ENCODE measurements around the gene YOD1.
A peak's percentile ranks its signal among the peaks of the same experiment; 100 is the strongest.
"Not testable (repeated sequence)": the region's sequence is repeated elsewhere in the genome, so short reads cannot be mapped to it uniquely, and the experiment has no call there.

YOD1 gene

DNA sequence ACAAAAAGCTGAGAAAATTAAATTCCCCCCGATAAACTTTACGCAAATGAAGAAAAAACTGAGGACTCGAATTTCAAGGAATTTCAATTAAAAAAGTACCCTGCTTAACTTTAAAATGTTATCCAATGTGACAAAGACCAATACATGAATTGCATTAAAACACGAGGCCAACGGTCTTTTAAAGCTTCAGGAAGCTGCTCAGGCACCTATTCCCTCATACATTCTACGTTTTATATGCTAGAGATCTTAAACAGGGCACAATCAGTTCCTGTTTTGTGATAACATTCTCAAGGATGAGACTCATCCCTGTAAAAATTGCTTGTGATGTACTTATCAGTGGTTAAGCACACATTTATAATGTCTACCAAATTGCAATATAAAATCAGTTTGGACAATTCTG, 3.0 kb downstream of the YOD1 start:
- DNase-seq = no peak

DNA sequence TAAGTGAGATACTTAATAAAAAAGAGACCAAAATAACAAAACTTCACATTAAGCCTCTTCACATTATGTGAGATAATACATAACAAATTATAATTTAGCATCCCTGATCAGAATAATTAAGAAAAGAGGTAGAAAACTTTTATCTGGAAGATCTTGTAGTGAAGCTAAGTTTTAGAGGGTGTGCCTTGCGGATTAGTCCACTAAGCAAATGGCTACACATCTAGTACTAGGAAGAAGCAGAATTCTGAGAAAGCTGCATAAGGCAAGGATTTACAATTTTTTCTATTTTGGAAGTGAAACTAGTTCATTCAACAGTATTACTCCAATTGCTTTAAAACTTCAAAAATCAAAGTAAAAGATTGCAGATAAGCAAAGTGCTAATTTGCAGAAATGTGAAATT, 3.5 kb downstream of the YOD1 start:
- DNase-seq = no peak

DNA sequence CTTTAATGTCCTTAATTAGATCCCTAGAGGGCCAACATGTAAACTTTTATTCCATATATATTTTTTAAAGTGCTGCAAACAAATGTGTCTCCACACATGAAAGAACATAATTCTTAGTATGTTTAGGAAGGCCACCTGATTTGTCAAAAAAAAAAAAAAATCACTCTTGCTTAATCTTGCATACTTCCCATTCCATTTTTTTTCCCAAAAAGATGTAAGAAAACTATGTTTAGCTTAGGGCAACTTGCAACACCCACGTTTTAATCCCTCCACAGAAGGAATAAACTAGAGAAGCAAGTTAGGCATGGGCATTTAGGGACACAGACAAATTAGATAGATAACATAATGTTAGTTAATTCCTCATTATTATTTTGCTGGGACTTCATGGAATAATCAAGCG, 5.6 kb downstream of the YOD1 start:
- DNase-seq = no peak

DNA sequence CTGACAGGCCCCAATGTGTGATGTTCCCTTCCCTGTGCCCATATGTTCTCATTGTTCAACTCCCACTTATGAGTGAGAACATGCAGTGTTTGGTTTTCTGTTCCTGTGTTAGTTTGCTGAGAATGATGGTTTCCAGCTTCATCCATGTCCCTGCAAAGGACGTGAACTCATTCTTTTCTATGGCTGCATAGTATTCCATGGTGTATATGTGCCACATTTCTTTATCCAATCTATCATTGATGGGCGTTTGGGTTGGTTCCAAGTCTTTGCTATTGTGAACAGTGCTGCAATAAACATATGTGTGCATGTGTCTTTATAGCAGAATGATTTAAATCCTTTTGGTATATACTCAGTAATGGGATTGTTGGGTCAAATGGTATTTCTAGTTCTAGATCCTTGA, 9.6 kb downstream of the YOD1 start:
- not testable (repeated sequence) for DNase-seq

DNA sequence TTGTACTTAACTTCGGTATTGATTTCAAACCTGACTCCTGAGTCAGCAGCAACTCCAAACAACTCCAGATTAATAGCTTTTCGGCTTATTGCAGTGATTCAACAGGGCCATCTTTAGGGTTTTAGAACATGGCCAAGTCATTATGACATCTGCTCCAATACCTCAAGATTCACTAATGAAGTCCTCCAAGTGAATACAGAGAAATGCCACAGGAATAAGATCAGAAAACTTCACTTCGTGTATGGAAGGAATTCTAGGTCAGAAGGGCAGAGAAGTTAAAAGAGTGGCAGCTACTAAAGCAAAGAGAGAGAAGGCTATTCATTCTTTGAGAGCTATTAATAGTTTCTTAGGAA, 10.9 kb downstream of the YOD1 start:
- DNase-seq = no peak

DNA sequence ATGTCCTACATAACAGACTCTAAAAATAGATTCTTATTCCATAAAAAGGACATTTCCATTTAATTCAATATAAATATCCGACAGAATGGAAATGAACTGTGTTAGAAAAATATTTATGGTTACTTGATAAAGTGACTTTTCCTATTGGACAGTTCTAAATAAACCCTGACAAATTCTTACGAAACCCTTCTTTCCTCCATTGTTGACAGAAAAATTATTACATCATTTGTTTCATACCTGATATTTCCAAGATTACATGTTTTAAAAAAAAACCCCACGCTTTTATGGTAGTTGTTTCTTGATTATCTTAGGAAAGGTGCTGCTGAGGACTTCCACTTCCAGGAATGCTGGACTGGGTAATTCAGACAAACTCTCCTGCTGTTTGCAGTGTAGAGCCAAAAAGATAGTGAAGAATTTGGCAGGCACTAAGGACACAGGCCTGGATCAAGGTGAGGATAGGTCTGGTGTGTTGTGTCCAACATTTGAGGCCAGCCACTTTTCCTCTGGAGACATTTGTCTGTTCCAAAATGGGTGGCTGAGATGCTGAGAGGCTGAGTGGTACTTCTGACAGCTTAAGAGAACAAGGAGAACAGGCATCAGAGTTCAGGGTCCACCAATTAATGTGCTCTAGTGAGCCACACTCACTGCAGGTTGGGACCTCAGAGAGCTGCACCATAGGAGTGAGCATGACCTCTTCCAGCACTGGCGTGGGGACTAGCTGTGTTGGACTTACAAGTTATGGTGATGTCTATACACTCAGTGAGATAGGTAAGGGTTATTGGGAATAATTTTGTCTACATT, 11.4 kb downstream of the YOD1 start:
- DNase-seq = no peak

DNA sequence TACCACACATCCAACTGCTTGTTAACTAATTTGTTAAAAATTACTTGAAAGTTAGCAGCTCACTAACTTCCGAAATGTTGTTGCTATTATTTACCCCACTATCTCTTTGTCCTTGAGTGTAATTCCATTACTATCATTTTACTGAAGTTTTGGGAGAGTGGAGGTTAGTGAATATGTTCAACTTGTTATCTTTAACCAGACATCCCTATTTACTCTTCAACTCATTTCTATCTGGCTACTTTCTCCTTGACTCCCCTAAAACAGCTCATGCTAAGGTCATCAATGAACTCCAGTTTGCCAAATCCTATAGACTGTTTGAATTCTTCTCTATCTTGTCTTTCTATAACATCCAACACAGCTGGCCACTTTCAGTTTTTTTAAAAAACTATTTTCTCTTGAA, 14.1 kb downstream of the YOD1 start:
- no peak for DNase-seq

DNA sequence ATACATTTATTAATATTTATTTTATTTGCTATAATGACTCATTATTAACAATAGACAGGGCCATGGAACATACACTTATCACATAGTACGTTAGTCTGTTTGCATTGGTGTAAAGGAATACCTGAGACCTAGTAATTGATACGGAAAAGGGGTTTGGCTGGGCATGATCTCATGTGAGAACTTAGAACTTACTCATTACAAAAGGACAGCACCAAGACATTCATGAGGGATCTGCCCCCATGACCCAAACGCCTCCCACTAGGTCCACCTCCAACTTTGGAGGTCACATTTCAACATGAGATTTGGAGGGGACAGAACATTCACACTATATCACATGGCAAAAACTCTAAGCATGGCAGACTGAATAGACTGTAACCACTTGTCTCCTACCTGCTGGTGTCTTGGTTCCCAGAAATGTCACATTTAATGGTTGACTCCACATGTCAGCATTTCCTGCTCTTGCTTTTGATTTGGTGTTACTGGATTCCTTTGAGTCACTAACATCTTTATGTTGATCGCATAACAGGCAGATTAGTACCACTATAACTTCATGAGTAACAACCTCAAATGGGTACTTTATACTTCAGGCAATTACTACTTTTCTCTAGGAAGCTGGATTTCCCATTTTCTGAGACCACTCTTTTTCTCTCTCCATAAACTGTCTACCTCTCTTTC, 15.0 kb downstream of the YOD1 start:
- no peak for DNase-seq

DNA sequence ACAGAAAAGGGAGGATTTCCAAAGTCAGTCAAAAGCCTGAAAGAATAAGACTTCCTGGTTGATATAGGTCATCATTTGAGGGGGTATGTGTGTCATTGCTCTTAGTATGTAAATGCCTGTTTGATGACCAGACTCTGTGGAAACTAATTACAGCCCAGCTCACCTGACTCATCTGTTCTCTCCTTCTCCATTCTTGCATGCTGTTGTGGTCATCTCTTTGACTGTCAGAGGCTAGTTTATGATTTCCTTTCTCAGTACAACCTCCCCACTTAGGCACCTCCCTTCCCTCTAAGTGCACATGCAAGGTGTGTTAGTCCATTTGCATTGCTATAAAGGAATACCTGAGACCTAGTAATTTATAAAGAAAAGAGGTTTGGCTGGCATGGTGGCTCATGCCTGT, 16.0 kb downstream of the YOD1 start:
- DNase-seq = no peak

DNA sequence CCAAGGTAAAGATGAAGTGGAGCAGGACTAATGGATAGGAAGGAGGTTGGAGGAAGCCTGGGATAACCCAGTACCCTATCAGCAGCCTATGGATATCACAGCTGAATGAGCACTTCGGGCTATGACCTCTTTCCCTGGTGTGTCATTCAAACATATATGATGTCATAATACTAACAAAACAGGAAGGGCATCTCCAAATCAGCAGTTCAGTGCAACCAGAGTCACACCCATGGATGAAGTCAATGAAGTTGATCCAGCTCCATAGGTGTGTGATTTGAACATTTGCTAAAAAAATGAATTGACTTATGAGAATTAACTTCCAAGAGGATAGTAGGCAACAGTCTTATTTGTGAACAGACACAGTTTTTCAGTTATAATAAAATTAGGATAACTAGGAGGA, 16.8 kb downstream of the YOD1 start:
- DNase-seq = no peak

DNA sequence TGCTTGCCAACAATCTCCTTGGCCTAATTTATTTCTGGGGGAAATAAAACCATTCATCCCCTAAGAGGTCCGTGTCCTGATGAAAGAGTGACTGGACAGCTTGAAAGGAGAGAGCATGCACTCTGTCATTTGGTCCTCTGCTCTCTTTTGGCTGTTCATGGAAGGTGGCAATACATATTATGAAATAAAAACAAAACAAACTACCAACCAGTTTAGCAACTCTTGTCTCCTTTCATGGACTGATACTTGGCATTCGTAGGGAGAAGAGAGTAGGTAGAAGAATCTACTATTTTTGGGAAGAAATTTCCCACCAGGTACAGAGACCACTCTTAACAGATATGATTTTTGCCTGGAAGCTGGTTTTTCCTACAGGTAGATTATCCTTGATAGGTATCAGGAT, 17.7 kb downstream of the YOD1 start:
- DNase-seq = no peak

DNA sequence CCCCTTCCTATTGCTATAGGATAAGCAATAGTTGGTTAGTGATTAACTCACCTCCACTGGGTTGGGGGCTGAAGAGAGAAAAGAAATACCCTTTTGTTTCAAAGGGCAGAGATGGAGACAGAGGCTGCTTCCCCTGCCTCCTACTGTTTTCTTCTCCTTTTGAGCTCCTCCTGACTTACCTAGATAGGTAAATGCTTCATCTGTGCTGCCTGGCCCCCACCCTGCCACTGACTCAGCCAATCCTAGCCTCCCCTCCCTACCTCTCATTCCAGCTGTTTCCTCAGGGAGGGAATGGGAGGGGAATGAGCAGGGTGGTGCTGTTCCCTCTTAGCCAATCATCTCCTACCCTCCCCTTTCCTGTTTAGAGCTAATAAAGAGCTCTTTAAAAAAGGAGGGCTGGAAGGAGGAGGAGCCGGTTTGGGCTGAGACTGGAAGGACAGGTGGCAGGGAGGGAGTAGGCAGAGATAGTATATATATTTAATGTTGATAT, 18.4 kb downstream of the YOD1 start, which contains the start of gene C1orf116:
Gene C1orf116, minus strand, starts transcription at position 229 of the 490 bp plus-strand sequence. CDS start 5,158 bp downstream, outside the sequence.
- peak; percentile 87 to 96 for DNase-seq

DNA sequence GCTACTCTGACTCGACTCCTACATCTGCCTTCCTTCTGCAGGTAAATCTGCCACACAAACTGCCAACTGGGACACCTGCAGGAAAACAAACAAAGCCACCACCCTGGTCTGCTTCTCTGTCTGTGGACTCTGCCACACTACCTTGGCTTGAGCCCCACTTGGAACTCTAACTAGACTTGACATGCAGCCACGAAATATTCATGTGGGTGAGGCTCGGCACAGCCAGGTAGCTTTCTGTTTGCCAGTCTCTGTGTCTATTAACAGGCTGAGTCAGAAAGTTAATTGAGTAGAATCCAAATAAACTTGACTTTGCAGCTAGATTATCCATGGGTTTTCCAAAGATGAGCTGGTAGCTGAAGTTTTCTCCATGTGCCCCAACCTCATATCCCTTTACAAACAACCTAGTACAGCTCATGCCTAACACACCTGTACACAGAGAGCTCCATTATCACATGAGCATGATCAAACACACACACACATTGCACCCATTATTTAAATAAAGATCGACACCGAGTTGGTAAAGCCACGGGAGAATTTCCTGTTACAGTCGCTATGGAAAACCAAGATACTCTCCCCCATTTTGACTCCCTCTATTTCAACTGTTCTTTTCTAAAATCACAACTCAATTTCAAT, 19.3 kb downstream of the YOD1 start:
- DNase-seq = peak; percentile 39 to 84

DNA sequence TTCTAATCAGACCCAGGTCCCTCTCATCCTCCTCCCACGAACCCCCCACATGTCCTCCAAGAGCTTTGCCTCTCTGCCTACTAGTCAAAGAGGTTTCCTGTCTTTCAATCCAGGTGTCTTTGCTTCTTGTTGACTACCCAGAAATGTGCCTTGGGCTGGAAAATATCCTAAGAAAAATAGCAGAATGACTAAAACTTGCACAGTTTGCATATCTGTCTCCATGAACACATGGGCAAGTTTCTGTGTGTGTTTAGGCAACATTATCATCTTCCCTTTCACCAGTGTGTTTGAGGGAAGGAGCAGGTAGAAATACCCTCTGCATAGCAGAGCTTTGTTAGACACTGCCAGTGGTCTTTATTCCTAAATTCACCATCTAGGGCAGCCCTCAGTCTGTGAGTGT, 20.0 kb downstream of the YOD1 start:
- no peak for DNase-seq

DNA sequence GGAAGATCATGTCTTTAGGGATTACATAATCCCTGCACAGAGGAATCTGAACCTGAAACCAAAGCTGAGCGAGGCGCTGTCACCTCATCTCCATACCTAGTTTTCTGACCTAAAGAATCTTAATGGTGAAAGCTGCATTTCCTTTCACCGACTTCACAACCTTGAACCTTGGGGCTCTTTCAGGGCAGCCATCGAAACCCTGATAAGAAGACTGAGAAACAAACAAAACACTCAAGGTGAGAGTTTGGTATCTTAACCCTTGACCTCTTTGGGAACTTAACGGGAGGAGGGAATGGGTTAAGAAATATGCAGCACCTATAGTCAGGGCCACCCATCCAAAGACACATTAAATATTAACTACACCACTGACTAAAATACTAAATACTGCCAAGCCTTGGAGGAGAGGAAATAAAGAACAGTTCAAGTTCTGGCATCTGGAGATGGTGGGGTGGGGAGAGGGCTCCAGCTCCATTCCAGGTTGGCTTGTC, 20.4 kb downstream of the YOD1 start:
- no peak for DNase-seq

DNA sequence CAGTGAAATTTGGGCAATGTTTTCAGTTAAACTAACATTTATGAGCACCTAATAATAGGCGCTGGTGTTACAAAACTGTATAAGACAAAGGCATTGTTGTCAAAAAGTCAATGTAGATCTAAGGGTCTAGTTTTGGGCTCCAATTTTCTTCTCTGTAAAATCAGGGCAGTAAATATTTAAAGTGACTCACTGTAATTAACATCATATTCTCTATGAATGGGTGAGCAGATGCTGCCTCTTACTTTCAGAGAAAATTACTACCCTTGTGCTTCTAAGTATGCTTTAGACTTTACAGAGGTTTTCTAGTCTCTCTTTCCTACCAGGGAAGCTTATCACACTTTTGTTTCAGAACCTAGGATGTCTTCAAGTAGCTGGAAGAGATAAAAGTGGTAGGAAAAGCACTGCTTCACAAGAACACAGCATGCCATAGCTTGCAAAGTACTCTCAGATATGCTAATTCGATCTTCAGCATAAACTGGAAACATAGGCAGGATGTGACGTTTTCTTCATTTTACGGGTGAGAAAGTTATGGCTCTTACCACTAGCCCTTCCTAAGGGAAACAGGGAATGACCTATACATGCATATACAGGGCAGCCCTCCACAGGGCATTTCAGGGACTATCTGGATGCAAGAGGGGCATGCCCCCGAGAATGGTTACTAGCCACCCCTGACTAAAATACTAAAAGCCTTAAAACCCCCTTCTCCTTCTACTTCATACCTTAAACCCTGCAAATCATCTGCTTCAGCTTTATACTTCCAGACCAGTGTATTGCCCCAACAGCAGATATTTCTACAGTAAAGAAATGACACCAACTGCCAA, 21.1 kb downstream of the YOD1 start:
- peak in 1 of 2 experiments; percentile 81 for DNase-seq

DNA sequence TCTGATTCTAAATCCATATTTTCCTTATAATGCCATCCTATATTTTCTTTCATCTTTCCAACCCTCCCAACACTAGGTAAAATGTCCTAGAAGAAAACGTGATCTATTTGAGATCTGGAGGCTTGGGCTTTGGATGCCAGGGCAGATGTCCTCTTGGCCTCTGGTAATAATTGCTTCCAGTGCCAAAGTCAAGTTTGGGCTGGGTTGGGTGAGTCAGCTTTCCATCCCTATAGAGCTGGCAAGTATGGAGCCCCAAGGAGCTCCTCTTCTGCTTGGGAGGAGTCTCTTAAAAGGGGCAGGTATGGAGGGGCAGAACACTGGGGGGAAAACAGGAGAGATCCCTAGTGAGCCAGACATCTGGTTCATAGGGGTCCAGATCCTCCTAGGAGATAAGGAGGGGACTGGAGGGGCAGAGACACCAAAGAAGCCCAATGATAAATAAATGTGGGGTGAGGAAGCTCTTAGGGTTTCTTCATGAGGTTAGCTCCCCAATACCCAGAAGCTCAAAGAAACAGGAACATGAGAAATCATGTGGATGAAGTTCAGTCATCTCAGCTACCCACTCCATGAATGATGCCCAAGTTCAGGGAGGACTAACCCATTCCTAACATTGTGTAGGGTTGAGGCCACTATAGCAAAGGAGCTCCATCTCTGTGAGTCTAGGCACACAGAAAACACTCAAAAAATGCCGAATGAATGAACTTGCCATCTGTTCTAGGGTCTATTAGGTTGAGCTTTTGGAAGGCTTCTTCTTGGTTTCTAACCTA, 21.9 kb downstream of the YOD1 start:
- DNase-seq = no peak

DNA sequence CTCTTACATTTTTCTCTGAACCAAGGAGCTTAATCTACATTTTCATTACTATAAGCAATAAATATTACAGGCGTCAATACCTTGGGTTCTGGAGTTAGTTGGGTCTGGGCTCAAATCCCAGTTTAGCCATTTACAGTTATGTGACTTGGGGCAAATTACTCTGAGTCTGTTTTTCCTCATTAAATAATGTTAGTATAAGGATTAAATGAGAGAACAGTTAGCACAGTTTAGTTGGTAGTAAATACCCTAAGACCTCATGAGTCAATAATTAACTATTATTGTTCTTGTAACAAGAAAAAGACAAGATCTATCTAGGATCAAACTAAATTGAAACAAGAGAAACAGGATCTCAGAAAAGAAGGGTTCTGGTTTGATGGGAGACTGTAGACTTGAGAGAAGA, 23.1 kb downstream of the YOD1 start:
- no peak for DNase-seq

DNA sequence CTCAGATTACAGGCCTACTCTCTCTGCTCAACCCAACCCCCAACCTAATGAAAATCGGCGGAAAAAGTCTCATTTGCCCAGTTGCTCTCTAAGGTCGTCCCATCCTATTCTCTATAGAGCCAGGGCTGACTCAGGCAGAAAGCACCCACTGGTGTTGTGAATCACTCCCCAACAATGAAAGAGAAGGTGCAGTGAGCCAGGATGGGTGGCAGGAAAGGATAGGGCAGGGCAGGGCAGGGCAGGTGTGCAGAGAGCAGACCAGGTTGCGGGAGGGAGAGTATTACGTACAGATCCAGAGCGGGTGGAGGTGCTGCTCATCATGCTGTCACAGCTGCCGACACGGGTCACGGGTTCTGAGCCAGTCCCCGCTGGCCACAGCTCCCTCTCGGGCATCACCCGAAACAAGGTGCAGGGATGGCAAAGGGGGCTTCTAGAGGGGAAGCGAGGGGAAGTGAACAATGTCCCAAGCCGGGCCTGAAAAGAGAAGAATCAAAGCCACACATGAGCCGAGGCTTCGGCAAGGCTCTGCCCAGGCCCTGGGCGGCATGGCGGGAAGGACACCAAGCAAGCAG, 23.7 kb downstream of the YOD1 start:
- DNase-seq = no peak

DNA sequence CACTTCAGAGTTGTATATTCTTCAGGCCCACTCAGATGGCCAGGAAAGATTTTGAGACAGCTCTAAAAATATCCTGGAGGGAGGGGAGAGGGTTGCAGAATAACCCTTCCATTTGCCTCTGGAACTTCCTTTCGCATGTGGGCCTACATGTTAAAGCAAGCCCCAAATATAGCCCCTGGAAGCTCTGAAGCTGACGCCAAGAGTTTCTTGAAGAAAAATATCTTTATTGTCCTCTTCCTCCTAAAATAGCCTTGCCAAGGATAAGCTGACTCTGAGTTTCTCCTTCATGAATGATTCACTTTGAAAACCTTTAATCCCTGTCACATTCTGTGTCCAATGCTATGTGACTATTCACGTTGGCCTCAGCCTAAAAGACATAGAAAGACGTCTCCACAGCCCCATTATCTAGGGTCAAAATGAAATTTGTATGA, 24.9 kb downstream of the YOD1 start:
- no peak for DNase-seq

DNA sequence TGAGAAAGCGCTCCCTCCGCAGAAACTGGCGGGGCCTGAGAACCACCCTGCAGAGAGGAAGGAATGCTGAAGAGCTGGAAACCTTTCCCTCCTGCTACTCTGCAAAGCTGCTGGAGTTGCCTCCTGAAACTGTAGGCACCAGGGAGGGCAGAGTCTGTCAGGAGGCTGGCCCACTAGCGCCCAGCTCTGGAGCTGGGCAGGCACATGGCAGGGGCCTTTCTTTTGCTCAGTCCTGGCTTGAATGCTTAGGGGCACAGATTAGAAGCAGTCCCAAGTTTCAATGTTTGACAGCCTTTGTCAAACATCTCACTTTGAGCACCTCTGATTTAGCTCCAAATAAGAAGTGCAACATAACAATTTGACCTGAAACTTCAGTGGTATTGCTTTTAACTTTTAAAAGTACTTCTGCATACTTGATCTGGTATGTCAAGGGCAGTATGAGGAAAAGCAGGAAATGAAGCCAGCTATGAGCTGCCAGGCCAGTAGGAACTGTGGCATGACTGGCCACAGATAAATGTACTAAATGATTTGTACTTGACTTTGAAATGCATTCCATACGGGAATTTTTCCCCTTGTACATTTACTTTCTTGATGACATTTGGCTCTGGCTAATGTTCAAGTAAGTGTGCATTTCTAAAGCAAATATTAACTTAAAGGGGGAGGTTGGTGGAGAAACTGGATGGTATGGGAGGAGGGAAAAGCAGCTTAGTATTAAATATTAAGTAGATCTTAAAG, 25.7 kb downstream of the YOD1 start:
- no peak for DNase-seq
